Measurements from ENCODE around the gene TMEM150B. TPM values are rescaled to one million over a fixed set of nuclear protein-coding genes. Genes with fewer than 3 reads are reported as not detected.

TMEM150B gene
- total RNA-seq, 1 experiment from 2014 or later: not detected

Other genes starting within 250 kb of the TMEM150B start
- 3.9 and 5.4 TPM in 2 replicates for gene EPS8L1, start 249.5 kb downstream of the TMEM150B start, total RNA-seq (2014; rRNA removed; shearing (Covaris generic))
- gene PPP1R12C, start 207.7 kb downstream of the TMEM150B start, total RNA-seq (2014; rRNA removed; shearing (Covaris generic)): 22.2 and 25.0 TPM in 2 replicates
- gene TNNT1, start 176.1 kb downstream of the TMEM150B start, total RNA-seq (2014; rRNA removed; shearing (Covaris generic)): 18.6 and 25.1 TPM in 2 replicates
- 1.2 and 4.5 TPM in 2 replicates for gene TNNI3, start 167.6 kb downstream of the TMEM150B start, total RNA-seq (2014; rRNA removed; shearing (Covaris generic))
- 7.8 and 8.9 TPM in 2 replicates for gene DNAAF3, start 158.7 kb downstream of the TMEM150B start, total RNA-seq (2014; rRNA removed; shearing (Covaris generic))
- 0.20 and 0.30 TPM in 2 replicates for gene SYT5, start 145.1 kb downstream of the TMEM150B start, total RNA-seq (2014; rRNA removed; shearing (Covaris generic))
- 31.9 and 34.0 TPM in 2 replicates for gene PTPRH, start 115.8 kb downstream of the TMEM150B start, total RNA-seq (2014; rRNA removed; shearing (Covaris generic))
- gene TMEM86B, start 96.6 kb downstream of the TMEM150B start, total RNA-seq (2014; rRNA removed; shearing (Covaris generic)): 1.8 and 2.3 TPM in 2 replicates
- gene PPP6R1, start 66.3 kb downstream of the TMEM150B start, total RNA-seq (2014; rRNA removed; shearing (Covaris generic)): 32.6 and 33.6 TPM in 2 replicates
- 33.4 and 37.1 TPM in 2 replicates for gene HSPBP1, start 45.2 kb downstream of the TMEM150B start, total RNA-seq (2014; rRNA removed; shearing (Covaris generic))
- gene BRSK1, start 41.3 kb downstream of the TMEM150B start, total RNA-seq (2014; rRNA removed; shearing (Covaris generic)): 3.8 and 5.7 TPM in 2 replicates
- 5.1 and 7.9 TPM in 2 replicates for gene KMT5C, start 14.5 kb upstream of the TMEM150B start, total RNA-seq (2014; rRNA removed; shearing (Covaris generic))
- gene COX6B2, start 29.4 kb upstream of the TMEM150B start, total RNA-seq (2014; rRNA removed; shearing (Covaris generic)): not detected in 2 replicates
- not detected in 2 replicates for gene GARIN5B, start 37.9 kb upstream of the TMEM150B start, total RNA-seq (2014; rRNA removed; shearing (Covaris generic))
- 0.32 and 0.84 TPM in 2 replicates for gene IL11, start 45.1 kb upstream of the TMEM150B start, total RNA-seq (2014; rRNA removed; shearing (Covaris generic))
- not detected in 2 replicates for gene TMEM190, start 51.5 kb upstream of the TMEM150B start, total RNA-seq (2014; rRNA removed; shearing (Covaris generic))
- gene TMEM238, start 59.0 kb upstream of the TMEM150B start, total RNA-seq (2014; rRNA removed; shearing (Covaris generic)): 0.97 and 2.0 TPM in 2 replicates
- gene RPL28, start 60.6 kb upstream of the TMEM150B start, total RNA-seq (2014; rRNA removed; shearing (Covaris generic)): 426 and 465 TPM in 2 replicates
- gene UBE2S, start 82.4 kb upstream of the TMEM150B start, total RNA-seq (2014; rRNA removed; shearing (Covaris generic)): 369 and 378 TPM in 2 replicates
- not detected in 2 replicates for gene SHISA7, start 118.0 kb upstream of the TMEM150B start, total RNA-seq (2014; rRNA removed; shearing (Covaris generic))
- 33.9 and 39.6 TPM in 2 replicates for gene ISOC2, start 136.3 kb upstream of the TMEM150B start, total RNA-seq (2014; rRNA removed; shearing (Covaris generic))
- not detected in 2 replicates for gene C19orf85, start 139.4 kb upstream of the TMEM150B start, total RNA-seq (2014; rRNA removed; shearing (Covaris generic))
- gene ZNF628, start 151.3 kb upstream of the TMEM150B start, total RNA-seq (2014; rRNA removed; shearing (Covaris generic)): 2.1 and 6.1 TPM in 2 replicates
- 3.9 and 4.5 TPM in 2 replicates for gene NAT14, start 159.8 kb upstream of the TMEM150B start, total RNA-seq (2014; rRNA removed; shearing (Covaris generic))
- 0.07 TPM in 1 of 2 replicates, not detected in the other for gene SSC5D, start 163.1 kb upstream of the TMEM150B start, total RNA-seq (2014; rRNA removed; shearing (Covaris generic))
- gene SBK2, start 211.8 kb upstream of the TMEM150B start, total RNA-seq (2014; rRNA removed; shearing (Covaris generic)): not detected in 2 replicates
- 0.32 TPM in 1 of 2 replicates, not detected in the other for gene SBK3, start 220.2 kb upstream of the TMEM150B start, total RNA-seq (2014; rRNA removed; shearing (Covaris generic))